HG03139 (cell line): ENCODE measurements around the gene ACOT7.

Experiments
- ATAC-seq: cut with Tn5 transposase; IDR thresholded peaks from one replicate; pipeline ENCODE4 v1.9.1; 2021; ENCODE audit not compliant: unreplicated experiment

The ACOT7 gene

GRCh38 chr1:6347641-6348487 lies 45.7 kb downstream of the ACOT7 start:
- ATAC-seq: no peak

DNA sequence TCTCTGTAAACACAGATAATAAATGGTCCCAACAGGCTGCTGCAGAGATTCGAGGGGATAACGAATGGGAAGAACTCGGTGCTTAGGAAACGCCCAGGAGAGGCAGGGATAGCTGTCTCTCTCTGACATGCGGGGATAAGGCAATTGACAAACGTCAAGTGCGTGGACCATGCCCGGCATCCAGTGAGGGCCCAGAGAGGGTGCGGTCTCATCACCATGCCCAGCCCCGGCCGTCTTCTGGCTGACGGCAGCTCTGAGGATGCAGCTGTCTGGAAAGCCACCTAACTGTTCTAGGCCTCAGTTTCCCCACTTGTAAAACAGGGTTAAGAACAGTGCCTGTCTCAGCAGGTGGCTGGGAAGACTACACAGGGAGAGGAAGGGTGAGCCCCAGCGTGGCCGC lies 48.1 kb downstream of the ACOT7 start:
- ATAC-seq: no peak

DNA sequence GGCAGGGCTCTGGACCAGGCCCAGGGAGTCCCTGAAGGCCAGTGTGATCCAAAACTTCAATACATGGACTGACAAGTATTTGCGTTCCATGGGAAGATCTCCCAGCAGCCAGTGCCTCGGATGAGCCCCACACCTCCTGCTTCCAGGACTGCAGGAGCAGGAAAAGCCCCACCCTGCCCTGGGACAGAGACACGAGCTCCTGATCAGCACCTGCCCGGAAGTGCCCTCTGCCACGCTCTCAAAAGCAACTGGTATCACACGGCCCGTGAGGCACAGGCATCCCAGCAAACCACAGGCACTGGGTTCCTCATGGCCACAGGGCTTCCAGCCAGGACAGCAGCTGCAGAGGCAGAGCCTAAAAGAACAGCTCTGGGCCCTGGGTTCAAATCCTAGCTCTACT lies 48.6 kb downstream of the ACOT7 start:
- no peak for ATAC-seq

DNA sequence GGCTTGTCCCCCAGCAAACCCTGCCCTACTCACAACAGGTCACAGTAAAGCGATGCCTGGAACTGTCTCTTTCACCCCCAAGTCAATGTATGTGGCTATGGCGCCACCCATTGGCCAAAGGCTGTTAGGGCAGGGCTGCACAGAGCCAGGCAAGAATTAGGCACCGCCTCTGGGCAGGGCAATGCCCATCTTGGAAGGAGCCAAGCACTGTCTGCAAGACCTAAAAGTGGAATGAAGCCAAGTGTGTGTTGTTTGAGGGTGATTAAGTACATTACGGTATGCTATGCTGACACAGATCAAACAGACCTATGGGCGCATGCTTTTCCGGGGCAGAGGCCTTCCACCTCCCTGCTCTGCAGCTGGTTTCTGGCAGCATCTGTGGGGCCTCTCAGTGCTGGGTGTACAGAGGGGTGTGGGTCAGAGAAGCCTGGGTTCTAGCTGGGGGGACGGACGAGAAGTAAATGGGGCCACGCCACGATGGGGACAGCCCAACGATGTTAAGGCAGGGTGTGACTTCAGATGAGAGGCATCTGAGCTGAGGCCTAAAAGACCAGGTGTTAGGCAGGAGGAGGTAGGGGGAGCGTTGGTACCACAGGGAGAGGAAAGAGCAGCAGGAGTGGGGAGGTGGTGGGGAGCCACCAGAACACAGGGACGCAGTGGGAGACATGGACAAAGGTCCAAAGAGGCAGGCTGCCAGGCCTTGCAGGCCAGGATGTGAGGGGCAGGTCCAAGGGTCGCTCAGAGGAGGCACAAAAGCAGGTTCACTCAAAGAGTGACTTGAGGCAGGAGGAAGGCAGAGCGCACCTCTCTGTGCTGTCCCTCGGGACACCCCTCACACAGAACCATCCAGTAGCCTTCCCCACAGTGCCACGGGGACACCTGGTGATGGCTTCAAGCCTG lies 49.8 kb downstream of the ACOT7 start:
- no peak for ATAC-seq

DNA sequence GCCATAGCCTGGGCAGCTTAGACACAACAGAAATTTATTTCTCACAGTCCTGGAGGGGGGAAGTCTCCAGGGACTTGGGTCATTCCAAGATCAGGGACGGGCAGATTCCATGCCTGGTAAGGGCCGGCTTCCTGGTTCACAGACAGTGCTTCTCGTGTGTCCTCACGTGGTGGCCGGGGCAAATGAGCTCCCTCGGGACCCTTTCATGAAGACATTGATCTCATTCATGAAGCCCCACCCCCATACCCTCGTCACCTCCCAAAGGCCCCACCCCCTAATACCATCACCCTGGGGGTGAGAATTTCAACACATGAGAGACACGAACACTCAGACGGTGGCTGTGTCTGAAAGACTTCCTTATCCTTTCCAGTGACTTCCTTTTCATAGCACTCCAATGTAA lies 51.5 kb downstream of the ACOT7 start:
- ATAC-seq: no peak

DNA sequence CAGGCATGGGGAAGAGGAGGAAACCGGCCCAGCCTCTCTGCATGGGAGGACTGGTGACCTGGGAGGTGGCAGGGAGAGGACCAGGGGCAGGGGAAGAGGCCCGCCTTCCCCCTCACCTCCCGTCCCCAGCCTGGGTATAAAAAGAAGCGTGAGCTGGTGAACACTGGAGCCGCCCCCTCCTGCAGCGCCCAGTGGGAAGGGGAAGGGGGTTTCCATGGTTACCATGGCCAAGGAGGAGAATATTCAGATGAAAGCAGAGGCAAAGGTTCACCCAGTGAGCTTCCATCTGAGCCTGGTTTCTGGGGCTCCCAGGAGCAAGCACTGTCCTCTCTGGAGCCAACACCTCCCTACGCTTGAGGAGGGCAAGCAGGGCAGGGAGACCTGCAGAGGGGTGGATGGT lies 54.9 kb downstream of the ACOT7 start:
- no peak for ATAC-seq

DNA sequence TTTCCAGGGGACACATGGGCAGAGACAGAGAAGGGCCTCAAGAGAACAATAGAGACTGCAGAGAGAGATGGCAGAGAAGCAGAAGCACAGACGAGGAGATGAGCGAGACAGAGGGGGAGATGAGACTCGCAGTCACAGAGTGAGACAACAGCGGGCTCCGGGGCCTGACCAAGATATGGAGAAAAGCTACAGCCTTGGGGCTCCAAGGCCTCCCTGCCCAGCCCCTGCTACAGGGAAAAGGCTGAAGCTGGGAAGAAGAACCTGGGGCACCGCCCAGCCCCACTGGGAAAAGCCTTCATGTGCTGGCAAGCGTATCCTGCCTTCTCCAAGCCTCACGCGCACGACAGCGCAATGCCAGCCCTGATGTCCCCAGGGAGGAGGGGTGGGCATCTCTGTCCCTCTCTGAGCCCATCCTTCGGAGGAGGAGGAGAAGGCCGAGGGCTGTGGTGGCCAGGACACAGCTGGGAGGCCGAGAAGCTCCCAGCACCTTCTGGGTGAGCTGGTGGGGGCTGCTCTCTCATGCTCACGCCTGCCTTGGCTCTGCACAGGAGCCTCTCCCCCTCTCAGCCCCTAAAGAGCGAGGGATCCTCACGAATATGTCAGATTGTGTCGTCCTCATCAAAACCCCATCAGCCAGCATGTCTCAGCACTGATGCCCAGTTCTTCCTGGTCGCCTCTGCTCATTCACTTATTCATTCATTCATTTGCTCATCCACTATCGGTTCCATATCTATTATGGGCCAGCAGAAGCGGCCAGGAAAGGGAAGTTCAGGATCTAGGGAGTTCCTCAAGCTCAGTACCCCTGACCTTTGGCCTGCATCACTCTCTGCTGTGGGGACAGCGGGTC lies 56.6 kb downstream of the ACOT7 start:
- no peak for ATAC-seq

DNA sequence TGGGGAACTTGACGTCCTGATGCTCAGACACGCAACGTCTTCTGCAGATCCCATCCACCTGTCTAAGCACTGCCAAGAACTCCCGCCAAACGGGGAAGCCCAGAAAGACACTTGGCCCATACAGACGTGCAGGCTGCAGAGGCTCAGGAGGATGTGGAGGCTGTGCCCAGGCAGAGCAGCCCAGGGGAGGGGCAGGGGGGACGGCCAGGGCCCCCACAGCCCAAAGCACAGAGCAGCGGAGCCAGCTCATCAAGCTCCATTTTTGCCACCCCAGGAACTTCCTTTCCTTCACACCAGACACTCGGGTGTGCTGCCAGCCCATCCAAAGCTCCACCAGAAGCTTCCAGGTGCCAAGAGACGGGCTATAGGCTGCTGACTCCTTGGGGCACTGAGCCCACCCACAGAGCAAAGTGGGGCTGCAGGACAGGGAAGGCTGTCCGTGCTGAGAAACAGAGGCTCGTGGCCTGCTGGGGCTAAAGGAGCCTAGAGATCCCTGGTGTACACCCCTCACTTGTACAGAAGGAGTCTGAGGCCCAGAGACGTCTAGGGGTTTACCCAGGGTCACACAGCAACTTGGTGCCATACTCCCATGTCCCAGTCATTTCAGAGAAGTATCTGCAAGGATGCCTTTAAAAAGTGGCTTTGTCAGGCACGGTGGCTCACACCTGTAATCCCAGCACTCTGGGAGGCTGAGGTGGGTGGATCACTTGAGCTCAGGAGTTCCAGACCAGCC lies 59.1 kb downstream of the ACOT7 start:
- no peak for ATAC-seq

GRCh38 chr1:6332821-6333220 lies 60.7 kb downstream of the ACOT7 start:
- no peak for ATAC-seq

DNA sequence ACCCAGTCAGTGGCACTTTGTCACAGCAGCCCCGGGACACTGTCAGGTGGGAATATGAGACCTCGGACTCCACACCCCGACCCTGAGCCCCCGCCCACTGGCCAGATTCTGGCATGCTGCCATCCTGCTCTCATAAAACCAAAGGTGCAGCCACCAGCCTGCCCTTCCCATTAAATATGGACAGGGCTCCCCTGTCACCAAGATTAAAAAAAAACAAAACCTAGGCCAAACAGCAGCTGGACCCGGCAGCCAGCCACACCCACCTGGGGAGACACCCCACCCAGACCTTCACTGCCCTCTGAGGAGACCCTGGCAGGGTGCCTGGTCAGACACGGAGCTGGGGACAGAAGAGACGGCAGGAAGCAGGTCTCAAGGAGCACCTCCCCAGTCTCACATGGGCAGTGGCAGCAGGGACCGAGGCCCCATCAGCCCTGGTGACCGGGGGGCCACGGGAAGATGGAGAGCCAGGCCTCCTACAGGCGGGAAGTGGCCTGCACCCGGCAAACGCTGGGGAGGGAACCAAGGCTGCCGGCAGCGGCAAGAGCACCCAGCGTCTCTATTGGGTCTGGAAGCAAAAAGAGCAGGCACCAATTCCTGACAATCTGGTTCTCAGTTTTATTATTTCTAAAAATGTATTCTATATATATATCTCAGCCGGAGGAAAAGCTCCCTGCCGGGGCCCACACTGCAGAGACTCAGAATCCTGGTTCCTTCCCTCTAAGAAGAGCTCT lies 61.9 kb downstream of the ACOT7 start:
- no peak for ATAC-seq

- ATAC-seq: no peak
Observed at GRCh38 chr1:6330410-6330911, 63.1 kb downstream of the ACOT7 start.

- no peak for ATAC-seq
Observed at GRCh38 chr1:6329851-6330250, 63.7 kb downstream of the ACOT7 start.

DNA sequence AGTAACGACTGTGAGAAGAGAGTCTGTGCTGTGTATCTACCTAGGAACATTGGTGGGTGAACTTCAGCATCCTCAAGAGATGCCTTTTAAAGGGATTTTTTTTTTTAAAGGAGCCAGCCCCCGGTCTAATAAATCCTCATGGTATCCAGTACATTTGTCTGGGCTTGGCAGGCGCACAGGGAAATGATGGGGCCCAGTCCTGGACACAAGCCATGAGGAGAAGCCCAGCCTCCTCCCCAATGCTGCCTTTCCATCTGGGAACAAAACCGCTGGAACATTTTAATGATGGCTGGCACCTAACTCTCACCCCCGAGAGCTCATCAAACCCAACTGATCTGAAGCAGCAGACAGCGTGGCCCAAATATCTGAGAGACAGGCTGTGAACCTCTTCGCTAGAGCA lies 64.2 kb downstream of the ACOT7 start:
- no peak for ATAC-seq

DNA sequence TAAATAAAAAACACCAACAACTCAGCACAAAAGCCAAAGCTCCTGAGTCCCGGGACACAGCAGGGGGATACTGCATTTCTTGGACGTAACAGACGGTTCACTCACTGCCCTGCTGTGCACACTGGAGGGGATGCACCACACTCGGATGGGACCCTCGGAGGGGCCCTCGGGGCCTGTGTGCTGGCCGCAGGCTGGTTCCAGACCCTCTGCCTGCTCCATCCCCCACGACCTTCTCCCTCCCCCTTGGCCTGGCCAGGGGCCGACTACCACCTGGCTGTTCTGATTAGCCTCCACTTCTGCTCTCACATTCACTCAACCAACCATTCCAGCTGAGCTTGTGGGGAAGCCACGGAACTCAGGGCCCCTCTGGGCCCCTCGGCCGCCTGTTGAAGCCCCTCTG lies 64.9 kb downstream of the ACOT7 start:
- no peak for ATAC-seq

DNA sequence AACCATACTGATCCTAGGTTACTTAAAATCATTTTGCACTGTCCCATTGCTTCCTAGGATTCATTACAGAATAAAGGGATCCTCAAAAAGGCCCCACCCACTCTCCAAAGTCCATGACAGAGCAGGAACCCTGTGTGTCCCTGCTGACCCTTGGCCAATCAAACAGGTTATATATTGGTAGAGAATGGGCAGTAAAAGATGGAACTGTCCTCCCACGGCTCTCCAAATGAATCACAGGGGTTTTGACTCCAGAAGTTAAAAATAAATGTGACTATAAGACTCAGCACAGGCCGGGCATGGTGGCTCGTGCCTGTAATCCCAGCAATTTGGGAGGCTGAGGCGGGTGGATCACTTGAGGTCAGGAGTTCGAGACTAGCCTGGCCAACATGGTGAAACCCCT lies 65.5 kb downstream of the ACOT7 start:
- ATAC-seq: no peak

- no peak for ATAC-seq
Observed at GRCh38 chr1:6325482-6325881, 68.1 kb downstream of the ACOT7 start.

DNA sequence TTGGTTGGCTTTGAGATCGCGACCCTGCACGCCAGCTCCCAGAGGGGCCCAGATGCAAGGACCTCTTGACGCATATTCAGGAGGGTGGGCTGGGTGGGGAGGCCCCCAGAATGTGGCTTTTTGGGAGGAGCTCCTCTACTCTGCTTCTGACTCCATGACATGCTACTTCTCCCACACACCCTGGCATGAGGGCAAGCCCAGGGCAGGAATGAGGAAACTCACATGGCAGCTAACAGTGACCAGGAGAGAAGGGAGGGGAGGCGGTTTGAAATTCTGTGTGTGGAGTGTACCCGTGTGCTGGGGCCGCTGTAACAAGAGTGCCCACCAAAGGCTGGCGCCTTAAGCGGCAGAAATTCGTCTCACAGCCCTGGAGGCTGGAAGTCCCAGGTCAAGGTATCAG lies 71.4 kb downstream of the ACOT7 start:
- no peak for ATAC-seq

- no peak for ATAC-seq
Observed at GRCh38 chr1:6321205-6321604, 72.4 kb downstream of the ACOT7 start.

- no peak for ATAC-seq
Observed at GRCh38 chr1:6317098-6317760, 76.3 kb downstream of the ACOT7 start.
